ENCODE results near the gene HSPBAP1. TPM values are rescaled to one million over a fixed set of nuclear protein-coding genes. Genes with fewer than 3 reads are reported as not detected.

HSPBAP1 gene
- total and polyA plus RNA-seq, 3 donors from 2014 or later = 10.6 to 26.5 (median 11.1) TPM

GRCh38 chr3:122727766-122728165 lies 65.9 kb downstream of the HSPBAP1 start:
- Histone ChIP-seq H3K27me3 (no peaks in the 10 kb centered on the region), H3K36me3 (ENCODE audit: low read depth, missing control alignments) (no peaks in the 10 kb centered on the region), H3K27ac (no peak overlapping the region), H3K4me3 (no peak overlapping the region), H3K4me1 (no peaks in the 10 kb centered on the region), H3K9me3 (no peaks in the 10 kb centered on the region)
- 92 to 94% methylated on average over 9 of the region's 9 CpGs for WGBS, 2 donors
- intact Hi-C loops (cut with DNase I; ENCODE audit: low total_unique reads) = no loop called here
- TF ChIP-seq CTCF (IDR thresholded peaks at IDR 0.05) (no peak), POLR2A (IDR thresholded peaks at IDR 0.05) (no peak)
- DNase-seq = no peak

DNA sequence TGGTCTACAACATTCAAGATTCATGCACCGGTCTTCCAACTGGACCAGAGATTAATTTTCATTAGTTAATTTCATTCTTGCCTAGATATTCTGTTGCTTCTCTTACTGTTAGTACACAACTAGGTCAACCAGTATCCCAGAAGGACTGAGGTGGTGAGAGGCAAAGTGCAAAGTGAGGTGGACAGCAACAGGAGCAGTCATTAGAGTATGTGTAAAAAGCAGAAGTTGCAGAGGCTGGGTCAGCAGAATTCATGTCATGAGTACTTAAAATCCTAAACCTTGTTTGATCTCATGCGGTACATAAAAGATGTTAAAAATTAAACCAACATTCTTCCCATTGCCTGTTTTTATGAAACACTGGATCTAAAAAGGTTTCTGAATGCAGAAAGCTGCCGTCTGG lies 66.3 kb downstream of the HSPBAP1 start:
- Histone ChIP-seq H3K36me3 (ENCODE audit: low read depth, missing control alignments) (no peaks in the 10 kb centered on the region), H3K4me1 (no peaks in the 10 kb centered on the region), H3K27ac (no peak overlapping the region), H3K9me3 (no peaks in the 10 kb centered on the region), H3K4me3 (no peak overlapping the region), H3K27me3 (no peaks in the 10 kb centered on the region)
- TF ChIP-seq CTCF (IDR thresholded peaks at IDR 0.05) (no peak), POLR2A (IDR thresholded peaks at IDR 0.05) (no peak)
- no peak for DNase-seq
- WGBS, 2 donors = 95 to 99% methylated on average over 3 of the region's 3 CpGs
- intact Hi-C loops (cut with DNase I; ENCODE audit: low total_unique reads) = no loop called here

GRCh38 chr3:122725106-122725505 lies 68.5 kb downstream of the HSPBAP1 start:
- 94% methylated on average over 20 of the region's 20 CpGs for WGBS, 2 donors
- intact Hi-C loops (cut with DNase I; ENCODE audit: low total_unique reads) = no loop called here
- Histone ChIP-seq H3K4me3 (no peak overlapping the region), H3K27me3 (no peaks in the 10 kb centered on the region), H3K36me3 (ENCODE audit: low read depth, missing control alignments) (no peaks in the 10 kb centered on the region), H3K4me1 (no peaks in the 10 kb centered on the region), H3K9me3 (no peaks in the 10 kb centered on the region), H3K27ac (no peak overlapping the region)
- TF ChIP-seq POLR2A (IDR thresholded peaks at IDR 0.05) (no peak), CTCF (IDR thresholded peaks at IDR 0.05) (no peak)
- DNase-seq = no peak

- Histone ChIP-seq H3K4me3 (no peak overlapping the region), H3K27me3 (no peaks in the 10 kb centered on the region), H3K4me1 (no peaks in the 10 kb centered on the region), H3K9me3 (no peaks in the 10 kb centered on the region), H3K36me3 (ENCODE audit: low read depth, missing control alignments) (no peaks in the 10 kb centered on the region), H3K27ac (no peak overlapping the region)
- no peak for DNase-seq
- TF ChIP-seq POLR2A (IDR thresholded peaks at IDR 0.05) (no peak), CTCF (IDR thresholded peaks at IDR 0.05) (no peak)
- 69 to 88% methylated on average over 3 of the region's 3 CpGs for WGBS, 2 donors
- intact Hi-C loops (cut with DNase I; ENCODE audit: low total_unique reads) = no loop called here
Observed at GRCh38 chr3:122719273-122719921, 74.2 kb downstream of the HSPBAP1 start.

GRCh38 chr3:122716667-122717066 lies 77.0 kb downstream of the HSPBAP1 start:
- Histone ChIP-seq H3K27ac (no peak overlapping the region), H3K36me3 (ENCODE audit: low read depth, missing control alignments) (no peaks in the 10 kb centered on the region), H3K27me3 (no peaks in the 10 kb centered on the region), H3K9me3 (no peaks in the 10 kb centered on the region), H3K4me1 (no peaks in the 10 kb centered on the region), H3K4me3 (no peak overlapping the region)
- TF ChIP-seq CTCF (IDR thresholded peaks at IDR 0.05) = no peak
- no peak for DNase-seq
- intact Hi-C loops (cut with DNase I; ENCODE audit: low total_unique reads) = no loop called here
- WGBS, 2 donors = 82 to 94% methylated on average over 4 of the region's 4 CpGs
